ENCODE data around the gene PPIL1. TPM values are rescaled to one million over a fixed set of nuclear protein-coding genes. Genes with fewer than 3 reads are reported as not detected.
A peak's percentile ranks its signal among the peaks of the same experiment; 100 is the strongest.

PPIL1 gene
- total and polyA plus RNA-seq, 4 donors: 15.8 to 23.9 (median 20.3) TPM

GRCh38 chr6:36884610-36885009, 10.0 kb upstream of the PPIL1 start:
- peaks cover 0 to 21% (median 10%) of the 10 kb centered on the region in 4 donors for H3K4me1 ChIP-seq (ENCODE audit: control insufficient read depth in 4 of 4, insufficient read depth in 4 of 4, low read length in 3 of 4)
- over 99% methylated on average over 3 of the region's 3 CpGs for WGBS
- H3K4me3 ChIP-seq (ENCODE audit: low read depth in 1 of 3, low read length in 3 of 3): no peak overlapping the region
- no peaks in the 10 kb centered on the region for H3K9me3 ChIP-seq (ENCODE audit: control insufficient read depth in 4 of 4, low read length in 3 of 4)
- no peak overlapping the region for H3K27ac ChIP-seq (ENCODE audit: low read depth in 1 of 2, low read length in 2 of 2)
- no peaks in the 10 kb centered on the region for H3K36me3 ChIP-seq (ENCODE audit: control insufficient read depth in 4 of 4, insufficient read depth in 3 of 4, low read depth in 1 of 4, low read length in 3 of 4)
- DNase-seq (ENCODE audit: low spot score): no peak
- no peaks in the 10 kb centered on the region for H3K27me3 ChIP-seq (ENCODE audit: control insufficient read depth in 4 of 4, insufficient read depth in 4 of 4, low read length in 3 of 4)
- no peak overlapping the region for H3K9ac ChIP-seq (ENCODE audit: low read depth in 1 of 2, low read length in 2 of 2)
- TF ChIP-seq REST (IDR thresholded peaks at IDR 0.05) (no peak), TAF1 (conservative IDR thresholded peaks at IDR 0.05) (no peak), ZBTB33 (IDR thresholded peaks at IDR 0.05) (no peak), RXRA (IDR thresholded peaks at IDR 0.05) (no peak), EGR1 (IDR thresholded peaks at IDR 0.05; ENCODE audit: low read depth in 2 of 2) (no peak), YY1 (IDR thresholded peaks at IDR 0.05) (no peak), HNF4A (conservative IDR thresholded peaks at IDR 0.05) (no peak), GABPA (IDR thresholded peaks at IDR 0.05 in 1 of 2, conservative IDR thresholded peaks at IDR 0.05 in 1 of 2) (no peak), ATF3 (IDR thresholded peaks at IDR 0.05) (no peak), CTCF (IDR thresholded peaks at IDR 0.05; ENCODE audit: low read depth, low read length, missing input control) (no peak), NR2F2 (IDR thresholded peaks at IDR 0.05) (no peak), HNF4G (IDR thresholded peaks at IDR 0.05) (no peak), JUND (IDR thresholded peaks at IDR 0.05) (no peak), SP1 (IDR thresholded peaks at IDR 0.05) (no peak)

- no peaks in the 10 kb centered on the region for H3K36me3 ChIP-seq (ENCODE audit: control insufficient read depth in 4 of 4, insufficient read depth in 3 of 4, low read depth in 1 of 4, low read length in 3 of 4)
- H3K4me3 ChIP-seq (ENCODE audit: low read depth in 1 of 3, low read length in 3 of 3): peak overlapping the region; percentile 86 to 91 (median 91)
- no peak overlapping the region for H3K27ac ChIP-seq (ENCODE audit: low read depth in 1 of 2, low read length in 2 of 2)
- H3K27me3 ChIP-seq (ENCODE audit: control insufficient read depth in 4 of 4, insufficient read depth in 4 of 4, low read length in 3 of 4): peaks cover 0 to 4% (median 0%) of the 10 kb centered on the region in 4 donors
- no peak for DNase-seq (ENCODE audit: low spot score)
- H3K9ac ChIP-seq (ENCODE audit: low read depth in 1 of 2, low read length in 2 of 2): peak overlapping the region in 1 of 2 donors; percentile 92
- peaks cover 3 to 21% (median 12%) of the 10 kb centered on the region in 4 donors for H3K4me1 ChIP-seq (ENCODE audit: control insufficient read depth in 4 of 4, insufficient read depth in 4 of 4, low read length in 3 of 4)
- no peaks in the 10 kb centered on the region for H3K9me3 ChIP-seq (ENCODE audit: control insufficient read depth in 4 of 4, low read length in 3 of 4)
- WGBS: 32% methylated on average over 6 of the region's 6 CpGs
- TF ChIP-seq FOXA2 (IDR thresholded peaks at IDR 0.05) (no peak), EGR1 (IDR thresholded peaks at IDR 0.05; ENCODE audit: low read depth in 2 of 2) (no peak), ATF3 (IDR thresholded peaks at IDR 0.05) (no peak), GABPA (IDR thresholded peaks at IDR 0.05 in 1 of 2, conservative IDR thresholded peaks at IDR 0.05 in 1 of 2) (no peak), RXRA (IDR thresholded peaks at IDR 0.05) (no peak), MAX (IDR thresholded peaks at IDR 0.05) (no peak), TAF1 (conservative IDR thresholded peaks at IDR 0.05) (no peak), YY1 (IDR thresholded peaks at IDR 0.05) (no peak), HNF4G (IDR thresholded peaks at IDR 0.05) (no peak), FOXA1 (IDR thresholded peaks at IDR 0.05) (no peak), ZBTB33 (IDR thresholded peaks at IDR 0.05) (no peak), NR2F2 (IDR thresholded peaks at IDR 0.05) (no peak), CTCF (IDR thresholded peaks at IDR 0.05; ENCODE audit: low read depth, low read length, missing input control) (no peak), RAD21 (IDR thresholded peaks at IDR 0.05) (no peak), JUND (IDR thresholded peaks at IDR 0.05) (no peak)
Observed at GRCh38 chr6:36875250-36875633, 639 bp upstream of the PPIL1 start.

Measured in liver (tissue), 9 donors.